Ovary (tissue), 3 donors: ENCODE results near the gene SIK3.

ENCODE experiments used
- EP300 ChIP-seq: sonication (generic); formaldehyde crosslinking; IDR thresholded peaks from one replicate; pipeline ENCODE4 v1.6.1; 2017; ENCODE audit warnings: antibody characterized with exemption
- POLR2A ChIP-seq: fragments of 450-650 bp; IDR thresholded peaks from one replicate; pipeline ENCODE4 v1.6.1; 2017; ENCODE audit warnings: antibody characterized with exemption, mild to moderate bottlenecking, moderate library complexity
- TF ChIP-seq, protein P1 (sequence below), 3 donors: fragments of 450-650 bp in 2 of 3; fragments of 200-600 bp in 1 of 3; IDR thresholded peaks; one replicate each; pipeline versions ENCODE4 v1.5.1 to v1.8.0; 2016 to 2022; ENCODE audit warnings: antibody characterized with exemption in 3 of 3, mild to moderate bottlenecking in 1 of 3
- donor health status: DM: no; HTN: no; CAD: no.

DNA sequence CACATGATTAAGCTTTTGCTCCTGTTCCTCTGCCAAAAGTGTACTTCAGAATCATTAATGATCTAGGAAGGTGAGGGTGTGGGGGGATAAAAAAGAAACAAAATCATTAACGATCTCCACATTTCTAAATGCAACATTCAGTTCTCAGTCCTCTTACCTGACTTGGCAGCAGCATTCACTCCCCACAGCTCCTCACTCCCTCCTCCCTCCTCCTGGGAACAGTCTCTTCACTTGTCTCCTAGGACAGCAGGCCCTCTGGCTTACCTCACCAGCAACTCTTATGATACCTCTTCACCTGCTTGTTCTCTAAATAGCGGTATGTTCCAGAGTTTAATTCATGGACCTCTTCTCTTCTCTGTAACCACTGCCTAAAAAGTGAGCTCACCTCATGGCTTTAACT, 204.3 kb downstream of the SIK3 start:
- TF ChIP-seq EP300 = no peak
- TF ChIP-seq, protein P1, sequence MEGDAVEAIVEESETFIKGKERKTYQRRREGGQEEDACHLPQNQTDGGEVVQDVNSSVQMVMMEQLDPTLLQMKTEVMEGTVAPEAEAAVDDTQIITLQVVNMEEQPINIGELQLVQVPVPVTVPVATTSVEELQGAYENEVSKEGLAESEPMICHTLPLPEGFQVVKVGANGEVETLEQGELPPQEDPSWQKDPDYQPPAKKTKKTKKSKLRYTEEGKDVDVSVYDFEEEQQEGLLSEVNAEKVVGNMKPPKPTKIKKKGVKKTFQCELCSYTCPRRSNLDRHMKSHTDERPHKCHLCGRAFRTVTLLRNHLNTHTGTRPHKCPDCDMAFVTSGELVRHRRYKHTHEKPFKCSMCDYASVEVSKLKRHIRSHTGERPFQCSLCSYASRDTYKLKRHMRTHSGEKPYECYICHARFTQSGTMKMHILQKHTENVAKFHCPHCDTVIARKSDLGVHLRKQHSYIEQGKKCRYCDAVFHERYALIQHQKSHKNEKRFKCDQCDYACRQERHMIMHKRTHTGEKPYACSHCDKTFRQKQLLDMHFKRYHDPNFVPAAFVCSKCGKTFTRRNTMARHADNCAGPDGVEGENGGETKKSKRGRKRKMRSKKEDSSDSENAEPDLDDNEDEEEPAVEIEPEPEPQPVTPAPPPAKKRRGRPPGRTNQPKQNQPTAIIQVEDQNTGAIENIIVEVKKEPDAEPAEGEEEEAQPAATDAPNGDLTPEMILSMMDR (IDR thresholded peaks at IDR 0.05) = no peak
- no peak for TF ChIP-seq POLR2A
